ENCODE measurements around the gene NPC2. TPM values are rescaled to one million over a fixed set of nuclear protein-coding genes. Genes with fewer than 3 reads are reported as not detected.

NPC2 gene
- polyA plus RNA-seq, 3 donors from 2014 or later: 86.3 to 128 (median 92.8) TPM

Other genes with a start within 250 kb of the NPC2 start
- gene ABCD4, start 190.4 kb downstream of the NPC2 start, polyA plus RNA-seq: 10 to 100 TPM; 26.3 to 34.6 (median 31.9) TPM
- not detected for gene VRTN, start 144.8 kb downstream of the NPC2 start, polyA plus RNA-seq
- not detected for gene SYNDIG1L, start 67.1 kb downstream of the NPC2 start, polyA plus RNA-seq
- 10 to 100 TPM; 46.2 to 58.1 (median 55.0) TPM for gene ISCA2, start 460 bp upstream of the NPC2 start, polyA plus RNA-seq
- gene LTBP2, start 118.9 kb upstream of the NPC2 start, polyA plus RNA-seq: under 1 TPM; 0.29 to 0.66 (median 0.30) TPM
- gene AREL1, start 219.8 kb upstream of the NPC2 start, polyA plus RNA-seq: 10 to 100 TPM; 11.9 to 30.6 (median 14.0) TPM
- gene FCF1, start 219.8 kb upstream of the NPC2 start, polyA plus RNA-seq: 10 to 100 TPM; 25.9 to 34.2 (median 31.8) TPM